H9 (cell line): ENCODE results near the gene GTF3C1. TPM values are rescaled to one million over a fixed set of nuclear protein-coding genes. Genes with fewer than 3 reads are reported as not detected.

Experiments used
- DNase-seq: peaks from one replicate; pipeline ENCODE4 v3.0.0-alpha.2; 2017
- H2AFZ ChIP-seq: one replicate; pipeline ENCODE4 v1.6.1; 2013; ENCODE audit warnings: mild to moderate bottlenecking, low read length, control low read depth, moderate library complexity
- H2AK5ac ChIP-seq: 2 replicates; pipeline ENCODE4 v1.6.1; 2013; ENCODE audit warnings: low read length, control low read depth, mixed read lengths; ENCODE audit not compliant: insufficient read length
- H2BK120ac ChIP-seq: one replicate; pipeline ENCODE4 v1.6.1; 2013; ENCODE audit warnings: low read depth, mild to moderate bottlenecking, low read length, control low read depth, inconsistent platforms; ENCODE audit not compliant: poor library complexity, severe bottlenecking
- H2BK12ac ChIP-seq: 2 replicates; pipeline ENCODE4 v1.6.1; 2013; ENCODE audit warnings: low read length, control low read depth, mixed read lengths, low read depth; ENCODE audit not compliant: insufficient read length
- H2BK15ac ChIP-seq: 2 replicates; pipeline ENCODE4 v1.6.1; 2013; ENCODE audit warnings: low read depth, low read length, control low read depth
- H2BK20ac ChIP-seq: one replicate; pipeline ENCODE4 v1.6.1; 2013; ENCODE audit warnings: low read depth, mild to moderate bottlenecking, low read length, control low read depth, inconsistent platforms; ENCODE audit not compliant: poor library complexity, severe bottlenecking
- H2BK5ac ChIP-seq: 2 replicates; pipeline ENCODE4 v1.6.1; 2013; ENCODE audit warnings: low read length, control low read depth, mixed read lengths; ENCODE audit not compliant: insufficient read length
- H3K14ac ChIP-seq: 2 replicates; pipeline ENCODE4 v1.6.1; 2013; ENCODE audit warnings: low read length, control low read depth; ENCODE audit not compliant: insufficient read depth
- H3K18ac ChIP-seq: 2 replicates; pipeline ENCODE4 v1.6.1; 2013; ENCODE audit warnings: low read depth, mild to moderate bottlenecking, mixed read lengths, low read length, control low read depth; ENCODE audit not compliant: insufficient read length
- H3K23ac ChIP-seq: 2 replicates; pipeline ENCODE4 v1.6.1; 2013; ENCODE audit warnings: low read length, control low read depth, mixed read lengths, low read depth; ENCODE audit not compliant: insufficient read length
- H3K23me2 ChIP-seq: 2 replicates; pipeline ENCODE4 v1.6.1; 2013; ENCODE audit warnings: low read depth, mild to moderate bottlenecking, mixed read lengths, low read length, control low read depth; ENCODE audit not compliant: insufficient read length, poor library complexity, severe bottlenecking
- H3K27ac ChIP-seq: 2 replicates; pipeline ENCODE4 v1.5.1; 2013; ENCODE audit warnings: low read length, control low read depth, mixed read lengths, low read depth; ENCODE audit not compliant: insufficient read length
- H3K27me3 ChIP-seq: 2 replicates; pipeline ENCODE4 v1.6.1; 2013; ENCODE audit warnings: low read length, control low read depth, inconsistent platforms; ENCODE audit not compliant: insufficient read depth
- H3K4ac ChIP-seq: 2 replicates; pipeline ENCODE4 v1.6.1; 2013; ENCODE audit warnings: low read depth, mild to moderate bottlenecking, control low read depth, inconsistent platforms, low read length, moderate library complexity
- H3K4me1 ChIP-seq: 2 replicates; pipeline ENCODE4 v1.6.1; 2013; ENCODE audit warnings: low read length, control low read depth, inconsistent platforms; ENCODE audit not compliant: insufficient read depth
- H3K4me2 ChIP-seq: 2 replicates; pipeline ENCODE4 v1.6.1; 2013; ENCODE audit warnings: low read length, control low read depth, mixed read lengths; ENCODE audit not compliant: insufficient read length, insufficient read depth
- H3K56ac ChIP-seq: 2 replicates; pipeline ENCODE4 v1.6.1; 2013; ENCODE audit warnings: low read depth, mild to moderate bottlenecking, mixed read lengths, low read length, control low read depth; ENCODE audit not compliant: insufficient read length
- H3K79me1 ChIP-seq: 2 replicates; pipeline ENCODE4 v1.6.1; 2013; ENCODE audit warnings: low read depth, mild to moderate bottlenecking, moderate library complexity, low read length, control low read depth, inconsistent platforms; ENCODE audit not compliant: insufficient read depth, poor library complexity, severe bottlenecking
- H3K79me2 ChIP-seq: 2 replicates; pipeline ENCODE4 v1.6.1; 2013; ENCODE audit warnings: low read length, control low read depth, inconsistent platforms; ENCODE audit not compliant: insufficient read depth
- H3K9ac ChIP-seq: 2 replicates; pipeline ENCODE4 v1.6.1; 2013; ENCODE audit warnings: low read length, control low read depth, mixed read lengths; ENCODE audit not compliant: insufficient read length; ENCODE audit errors: extremely low read depth
- H3K9me3 ChIP-seq: one replicate; pipeline ENCODE4 v1.6.1; 2013; ENCODE audit warnings: low read depth, low read length, inconsistent platforms; ENCODE audit not compliant: control insufficient read depth
- H3T11ph ChIP-seq: one replicate; pipeline ENCODE4 v1.6.1; 2013; ENCODE audit warnings: mild to moderate bottlenecking, low read length, control low read depth, inconsistent platforms
- H4K20me1 ChIP-seq: one replicate; pipeline ENCODE4 v1.6.1; 2013; ENCODE audit not compliant: control insufficient read depth, insufficient read length, insufficient read depth
- H4K5ac ChIP-seq: 2 replicates; pipeline ENCODE4 v1.6.1; 2013; ENCODE audit warnings: low read depth, mild to moderate bottlenecking, mixed read lengths, low read length, control low read depth; ENCODE audit not compliant: insufficient read length
- H4K8ac ChIP-seq: replicated peaks from 2 replicates; pipeline ENCODE4 v1.6.1; 2013; ENCODE audit warnings: low read length, control low read depth, mixed read lengths, low read depth; ENCODE audit not compliant: insufficient read length
- H4K91ac ChIP-seq: 2 replicates; pipeline ENCODE4 v1.6.1; 2013; ENCODE audit warnings: low read depth, mild to moderate bottlenecking, moderate library complexity, mixed read lengths, low read length, control low read depth; ENCODE audit not compliant: insufficient read length
- H3K27ac Mint-ChIP-seq, 3 experiments: 2 replicates in 2 of 3; 3 replicates in 1 of 3; pipeline ENCODE4 v1.8.0; 2020 to 2021; ENCODE audit warnings: mixed read lengths in 3 of 3, mild to moderate bottlenecking in 1 of 3, moderate library complexity in 1 of 3
- H3K27me3 Mint-ChIP-seq: 2 replicates; pipeline ENCODE4 v1.8.0; 2021; ENCODE audit warnings: low read depth, mild to moderate bottlenecking, moderate library complexity, mixed read lengths
- H3K36me3 Mint-ChIP-seq, 3 experiments: 2 replicates in 2 of 3; 3 replicates in 1 of 3; pipeline ENCODE4 v1.8.0; 2020 to 2021; ENCODE audit warnings: low read depth in 3 of 3, mixed read lengths in 3 of 3; ENCODE audit not compliant: insufficient read depth in 1 of 3
- H3K4me1 Mint-ChIP-seq, 2 experiments: 2 replicates each; pipeline ENCODE4 v1.8.0; 2020; ENCODE audit warnings: mixed read lengths in 2 of 2
- H3K4me3 Mint-ChIP-seq, 2 experiments: 2 replicates in 1 of 2; 3 replicates in 1 of 2; pipeline ENCODE4 v1.8.0; 2020 to 2021; ENCODE audit warnings: mild to moderate bottlenecking in 2 of 2, mixed read lengths in 2 of 2, moderate library complexity in 1 of 2
- H3K9me3 Mint-ChIP-seq, 2 experiments: 2 replicates in 1 of 2; 3 replicates in 1 of 2; pipeline ENCODE4 v1.8.0; 2020; ENCODE audit warnings: mild to moderate bottlenecking in 2 of 2, mixed read lengths in 2 of 2, moderate library complexity in 1 of 2
- WGBS: extraction: QIAGEN DNeasy Blood & Tissue Kit; methylation state at CpG from one replicate; pipeline ENCODE4 v1.1.7; 2013; ENCODE audit warnings: missing lambda C conversion rate, low lambda C conversion rate, mixed read lengths; ENCODE audit not compliant: insufficient read length; ENCODE audit errors: extremely low coverage; 5-methylcytosine and 5-hydroxymethylcytosine counted together
- total RNA-seq: library from RNA; stranded (reverse); gene quantifications from 2 replicates; pipeline ENCODE4 v1.2.1, GENCODE V29; 2021
- TF ChIP-seq, protein P1 (sequence below): fragments of 200-600 bp; sonication (generic); conservative IDR thresholded peaks from 3 replicates; pipeline ENCODE4 v1.8.0; 2021; ENCODE audit warnings: antibody characterized with exemption, mild to moderate bottlenecking

Gene GTF3C1
- total RNA-seq, 1 experiment from 2014 or later, result 113 TPM

- Histone ChIP-seq H3K4ac (no peak overlapping the region), H3K4me2 (no peak overlapping the region), H4K20me1 (no peaks in the 10 kb centered on the region), H3K56ac (no peak overlapping the region), H3K14ac (no peak overlapping the region), H3K9ac (no peak overlapping the region), H2BK120ac (no peak overlapping the region), H3K23me2 (no peaks in the 10 kb centered on the region), H3K79me2 (no peaks in the 10 kb centered on the region), H3K9me3 (no peaks in the 10 kb centered on the region), H2AK5ac (no peak overlapping the region), H2AFZ (no peak overlapping the region), H3T11ph (no peak overlapping the region), H2BK12ac (no peak overlapping the region), H2BK5ac (no peak overlapping the region), H4K91ac (no peak overlapping the region), H4K8ac (no peak overlapping the region), H2BK15ac (no peak overlapping the region), H3K27ac (no peak overlapping the region), H2BK20ac (no peak overlapping the region), H3K18ac (no peak overlapping the region), H3K79me1 (no peaks in the 10 kb centered on the region), H3K23ac (no peak overlapping the region), H3K27me3 (no peaks in the 10 kb centered on the region), H4K5ac (no peak overlapping the region), H3K4me1 (no peaks in the 10 kb centered on the region)
- H3K36me3 Mint-ChIP-seq, result peaks cover 0 to 11% (median under 1%) of the 10 kb centered on the region in 3 experiments; a peak in 5 of 7 replicates
- no peak for DNase-seq
- H3K27me3 Mint-ChIP-seq, result no peaks in the 10 kb centered on the region
- WGBS, result no CpG with 5 or more reads among the region's 2 CpGs
- peaks cover 8 to 22% of the 10 kb centered on the region in 2 experiments for H3K9me3 Mint-ChIP-seq
- H3K4me3 Mint-ChIP-seq, result no peak overlapping the region
- no peak overlapping the region for H3K27ac Mint-ChIP-seq
- TF ChIP-seq, protein P1, sequence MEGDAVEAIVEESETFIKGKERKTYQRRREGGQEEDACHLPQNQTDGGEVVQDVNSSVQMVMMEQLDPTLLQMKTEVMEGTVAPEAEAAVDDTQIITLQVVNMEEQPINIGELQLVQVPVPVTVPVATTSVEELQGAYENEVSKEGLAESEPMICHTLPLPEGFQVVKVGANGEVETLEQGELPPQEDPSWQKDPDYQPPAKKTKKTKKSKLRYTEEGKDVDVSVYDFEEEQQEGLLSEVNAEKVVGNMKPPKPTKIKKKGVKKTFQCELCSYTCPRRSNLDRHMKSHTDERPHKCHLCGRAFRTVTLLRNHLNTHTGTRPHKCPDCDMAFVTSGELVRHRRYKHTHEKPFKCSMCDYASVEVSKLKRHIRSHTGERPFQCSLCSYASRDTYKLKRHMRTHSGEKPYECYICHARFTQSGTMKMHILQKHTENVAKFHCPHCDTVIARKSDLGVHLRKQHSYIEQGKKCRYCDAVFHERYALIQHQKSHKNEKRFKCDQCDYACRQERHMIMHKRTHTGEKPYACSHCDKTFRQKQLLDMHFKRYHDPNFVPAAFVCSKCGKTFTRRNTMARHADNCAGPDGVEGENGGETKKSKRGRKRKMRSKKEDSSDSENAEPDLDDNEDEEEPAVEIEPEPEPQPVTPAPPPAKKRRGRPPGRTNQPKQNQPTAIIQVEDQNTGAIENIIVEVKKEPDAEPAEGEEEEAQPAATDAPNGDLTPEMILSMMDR, result no peak
- peaks cover 7% of the 10 kb centered on the region in 2 experiments for H3K4me1 Mint-ChIP-seq
Observed at GRCh38 chr16:27413956-27414355, 135.8 kb downstream of the GTF3C1 start.
